ENCODE measurements around the gene HUWE1.

DNA sequence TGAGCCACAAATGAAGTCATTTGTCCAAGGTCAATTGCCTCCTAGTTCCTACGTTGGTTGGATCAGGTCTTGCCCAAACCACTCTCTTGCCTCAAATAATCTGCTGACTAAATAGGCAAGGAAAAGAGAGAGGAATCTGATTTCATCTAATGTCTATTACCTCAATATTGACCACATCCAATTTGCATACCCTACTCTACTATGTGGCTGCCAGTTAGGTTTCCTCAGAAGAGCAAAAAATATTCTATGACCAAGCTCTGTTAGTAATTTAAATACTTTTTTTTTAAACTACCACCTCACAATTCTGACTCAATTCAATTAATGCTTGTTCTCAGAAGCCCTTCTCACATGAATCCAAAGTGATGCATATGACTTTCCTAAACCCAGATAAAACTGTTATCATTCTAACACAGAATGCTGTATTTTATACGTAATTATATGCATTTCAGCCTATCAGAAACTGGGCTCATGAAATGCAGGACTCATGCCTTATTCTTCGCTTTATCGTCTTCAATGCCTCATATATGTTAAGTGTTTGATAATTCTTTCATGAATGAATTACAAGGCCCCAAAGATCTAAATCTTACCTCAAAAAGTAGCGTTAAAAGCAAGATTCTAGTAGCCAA, 98.6 kb downstream of the HUWE1 start:
- TF ChIP-seq POLR2A (IDR thresholded peaks at IDR 0.05) (no peak), EP300 (IDR thresholded peaks at IDR 0.05) (no peak), POLR2AphosphoS5 (IDR thresholded peaks at IDR 0.05) (no peak)
- TF ChIP-seq, protein P1, sequence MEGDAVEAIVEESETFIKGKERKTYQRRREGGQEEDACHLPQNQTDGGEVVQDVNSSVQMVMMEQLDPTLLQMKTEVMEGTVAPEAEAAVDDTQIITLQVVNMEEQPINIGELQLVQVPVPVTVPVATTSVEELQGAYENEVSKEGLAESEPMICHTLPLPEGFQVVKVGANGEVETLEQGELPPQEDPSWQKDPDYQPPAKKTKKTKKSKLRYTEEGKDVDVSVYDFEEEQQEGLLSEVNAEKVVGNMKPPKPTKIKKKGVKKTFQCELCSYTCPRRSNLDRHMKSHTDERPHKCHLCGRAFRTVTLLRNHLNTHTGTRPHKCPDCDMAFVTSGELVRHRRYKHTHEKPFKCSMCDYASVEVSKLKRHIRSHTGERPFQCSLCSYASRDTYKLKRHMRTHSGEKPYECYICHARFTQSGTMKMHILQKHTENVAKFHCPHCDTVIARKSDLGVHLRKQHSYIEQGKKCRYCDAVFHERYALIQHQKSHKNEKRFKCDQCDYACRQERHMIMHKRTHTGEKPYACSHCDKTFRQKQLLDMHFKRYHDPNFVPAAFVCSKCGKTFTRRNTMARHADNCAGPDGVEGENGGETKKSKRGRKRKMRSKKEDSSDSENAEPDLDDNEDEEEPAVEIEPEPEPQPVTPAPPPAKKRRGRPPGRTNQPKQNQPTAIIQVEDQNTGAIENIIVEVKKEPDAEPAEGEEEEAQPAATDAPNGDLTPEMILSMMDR (IDR thresholded peaks at IDR 0.05): no peak

Measured in suprapubic skin (tissue), 4 donors.